ENCODE measurements around the gene DIAPH3.

DIAPH3 gene

GRCh38 chr13:59890054-59890453 lies 273.7 kb downstream of the DIAPH3 start:
- no peak overlapping the region for H3K4me3 Mint-ChIP-seq
- no peaks in the 10 kb centered on the region for H3K9me3 Mint-ChIP-seq
- H3K4me1 Mint-ChIP-seq, result no peaks in the 10 kb centered on the region
- H3K27me3 Mint-ChIP-seq, result peaks cover 5% of the 10 kb centered on the region
- no peak overlapping the region for H3K27ac Mint-ChIP-seq
- no peaks in the 10 kb centered on the region for H3K36me3 Mint-ChIP-seq (ENCODE audit: low read depth)
- DNase-seq (no peak), ATAC-seq (no peak)

- no peaks in the 10 kb centered on the region for H3K9me3 Mint-ChIP-seq
- no peak overlapping the region for H3K4me3 Mint-ChIP-seq
- H3K36me3 Mint-ChIP-seq (ENCODE audit: low read depth), result no peaks in the 10 kb centered on the region
- peaks cover 5% of the 10 kb centered on the region for H3K27me3 Mint-ChIP-seq
- ATAC-seq (no peak), DNase-seq (no peak)
- no peak overlapping the region for H3K27ac Mint-ChIP-seq
- H3K4me1 Mint-ChIP-seq, result no peaks in the 10 kb centered on the region
Measured at GRCh38 chr13:59888408-59888807, 275.3 kb downstream of the DIAPH3 start.

GRCh38 chr13:59885076-59885475 lies 278.7 kb downstream of the DIAPH3 start:
- Mint-ChIP-seq H3K36me3 (ENCODE audit: low read depth) (no peaks in the 10 kb centered on the region), H3K27ac (no peak overlapping the region), H3K4me3 (no peak overlapping the region), H3K9me3 (no peaks in the 10 kb centered on the region), H3K27me3 (no peaks in the 10 kb centered on the region), H3K4me1 (no peaks in the 10 kb centered on the region)
- ATAC-seq, result no peak
- no peak for DNase-seq

GRCh38 chr13:59883885-59884284 lies 279.8 kb downstream of the DIAPH3 start:
- ATAC-seq, result no peak
- Mint-ChIP-seq H3K4me3 (no peak overlapping the region), H3K36me3 (ENCODE audit: low read depth) (no peaks in the 10 kb centered on the region), H3K27ac (no peak overlapping the region), H3K4me1 (no peaks in the 10 kb centered on the region), H3K27me3 (no peaks in the 10 kb centered on the region), H3K9me3 (no peaks in the 10 kb centered on the region)
- no peak for DNase-seq

- Mint-ChIP-seq H3K27ac (no peak overlapping the region), H3K4me3 (no peak overlapping the region), H3K36me3 (ENCODE audit: low read depth) (peaks cover 3% of the 10 kb centered on the region), H3K4me1 (no peaks in the 10 kb centered on the region), H3K27me3 (no peaks in the 10 kb centered on the region), H3K9me3 (no peaks in the 10 kb centered on the region)
- DNase-seq, result no peak
- ATAC-seq, result no peak
Measured at GRCh38 chr13:59880468-59880867, 283.3 kb downstream of the DIAPH3 start.

- no peaks in the 10 kb centered on the region for H3K9me3 Mint-ChIP-seq
- DNase-seq, result no peak
- H3K4me3 Mint-ChIP-seq, result no peak overlapping the region
- no peak for ATAC-seq
- peaks cover 3% of the 10 kb centered on the region for H3K36me3 Mint-ChIP-seq (ENCODE audit: low read depth)
- H3K4me1 Mint-ChIP-seq, result no peaks in the 10 kb centered on the region
- H3K27me3 Mint-ChIP-seq, result no peaks in the 10 kb centered on the region
- no peak overlapping the region for H3K27ac Mint-ChIP-seq
Measured at GRCh38 chr13:59879281-59879680, 284.4 kb downstream of the DIAPH3 start.

- DNase-seq (no peak), ATAC-seq (no peak)
- Mint-ChIP-seq H3K27me3 (no peaks in the 10 kb centered on the region), H3K27ac (no peak overlapping the region), H3K36me3 (ENCODE audit: low read depth) (peaks cover 3% of the 10 kb centered on the region), H3K4me3 (no peak overlapping the region), H3K4me1 (no peaks in the 10 kb centered on the region), H3K9me3 (no peaks in the 10 kb centered on the region)
Measured at GRCh38 chr13:59877933-59878332, 285.8 kb downstream of the DIAPH3 start.

- no peak for ATAC-seq
- Mint-ChIP-seq H3K27ac (no peak overlapping the region), H3K9me3 (peaks cover 3% of the 10 kb centered on the region), H3K27me3 (no peaks in the 10 kb centered on the region), H3K4me3 (no peak overlapping the region), H3K4me1 (no peaks in the 10 kb centered on the region), H3K36me3 (ENCODE audit: low read depth) (peaks cover 6% of the 10 kb centered on the region)
- DNase-seq, result no peak
Measured at GRCh38 chr13:59874973-59875372, 288.8 kb downstream of the DIAPH3 start.

GRCh38 chr13:59873856-59874255 lies 289.9 kb downstream of the DIAPH3 start:
- Mint-ChIP-seq H3K27ac (no peak overlapping the region), H3K27me3 (no peaks in the 10 kb centered on the region), H3K4me1 (no peaks in the 10 kb centered on the region), H3K9me3 (peaks cover 3% of the 10 kb centered on the region), H3K36me3 (ENCODE audit: low read depth) (peaks cover 6% of the 10 kb centered on the region), H3K4me3 (no peak overlapping the region)
- no peak for ATAC-seq
- DNase-seq, result no peak

- Mint-ChIP-seq H3K27me3 (no peaks in the 10 kb centered on the region), H3K9me3 (peaks cover 3% of the 10 kb centered on the region), H3K4me3 (no peak overlapping the region), H3K4me1 (no peaks in the 10 kb centered on the region), H3K36me3 (ENCODE audit: low read depth) (peaks cover 6% of the 10 kb centered on the region), H3K27ac (no peak overlapping the region)
- DNase-seq (no peak), ATAC-seq (no peak)
Measured at GRCh38 chr13:59873309-59873708, 290.4 kb downstream of the DIAPH3 start.

GRCh38 chr13:59867867-59868266 lies 295.9 kb downstream of the DIAPH3 start:
- Mint-ChIP-seq H3K4me3 (no peak overlapping the region), H3K9me3 (peaks cover 3% of the 10 kb centered on the region), H3K36me3 (ENCODE audit: low read depth) (peaks cover 3% of the 10 kb centered on the region), H3K4me1 (no peaks in the 10 kb centered on the region), H3K27ac (no peak overlapping the region), H3K27me3 (no peaks in the 10 kb centered on the region)
- DNase-seq (no peak), ATAC-seq (no peak)

- no peaks in the 10 kb centered on the region for H3K36me3 Mint-ChIP-seq (ENCODE audit: low read depth)
- H3K9me3 Mint-ChIP-seq, result no peaks in the 10 kb centered on the region
- ATAC-seq, result no peak
Measured at GRCh38 chr13:59865398-59865797, 298.3 kb downstream of the DIAPH3 start.

GRCh38 chr13:59863621-59864020 lies 300.1 kb downstream of the DIAPH3 start:
- no peak for DNase-seq
- no peak for ATAC-seq
- Mint-ChIP-seq H3K9me3 (no peaks in the 10 kb centered on the region), H3K27me3 (no peaks in the 10 kb centered on the region), H3K4me1 (no peaks in the 10 kb centered on the region), H3K36me3 (ENCODE audit: low read depth) (no peaks in the 10 kb centered on the region), H3K27ac (no peak overlapping the region), H3K4me3 (no peak overlapping the region)

More at GRCh38 chr13:59865398-59865797, 298.3 kb downstream of the DIAPH3 start:
- H3K27ac Mint-ChIP-seq, result no peak overlapping the region
- no peak for DNase-seq
- H3K4me1 Mint-ChIP-seq, result no peaks in the 10 kb centered on the region
- no peak overlapping the region for H3K4me3 Mint-ChIP-seq
- H3K27me3 Mint-ChIP-seq, result no peaks in the 10 kb centered on the region

- Mint-ChIP-seq H3K9me3 (no peaks in the 10 kb centered on the region), H3K4me1 (no peaks in the 10 kb centered on the region), H3K27ac (no peak overlapping the region), H3K27me3 (no peaks in the 10 kb centered on the region), H3K36me3 (ENCODE audit: low read depth) (no peaks in the 10 kb centered on the region), H3K4me3 (no peak overlapping the region)
- DNase-seq (no peak), ATAC-seq (no peak)
Measured at GRCh38 chr13:59861676-59862075, 302.1 kb downstream of the DIAPH3 start.

- Mint-ChIP-seq H3K9me3 (no peaks in the 10 kb centered on the region), H3K27me3 (no peaks in the 10 kb centered on the region)
Measured at GRCh38 chr13:59856281-59856810, 307.4 kb downstream of the DIAPH3 start.

More at GRCh38 chr13:59856281-59856810, 307.4 kb downstream of the DIAPH3 start:
- ATAC-seq, result no peak
- H3K4me1 Mint-ChIP-seq, result no peaks in the 10 kb centered on the region
- no peak overlapping the region for H3K27ac Mint-ChIP-seq
- no peaks in the 10 kb centered on the region for H3K36me3 Mint-ChIP-seq (ENCODE audit: low read depth)
- no peak for DNase-seq
- no peak overlapping the region for H3K4me3 Mint-ChIP-seq

Measured in activated naive CD8-positive, alpha-beta T cell treated with anti-CD3 and anti-CD28 coated beads, Interleukin-2, amount 50 U/mL, for 24 hours (primary cell).